NCI-H1417 treated with DMSO at 0.1 percent for 48 hours (cell line): Measurements from ENCODE around the gene KCNG4.
"Not testable (repeated sequence)": the region's sequence is repeated elsewhere in the genome, so short reads cannot be mapped to it uniquely, and the experiment has no call there.

Source experiments
- DNase-seq: peaks from one replicate; lab custom pipeline; 2025; lab: John Stamatoyannopoulos, UW

Gene KCNG4

GRCh38 chr16:84205976-84206691 lies 33.7 kb downstream of the KCNG4 start:
- no peak for DNase-seq

- DNase-seq, result not testable (repeated sequence)
Measured at GRCh38 chr16:84205123-84205522, 34.7 kb downstream of the KCNG4 start.

GRCh38 chr16:84204551-84204950 lies 35.3 kb downstream of the KCNG4 start:
- not testable (repeated sequence) for DNase-seq

GRCh38 chr16:84199861-84200260 lies 40.0 kb downstream of the KCNG4 start:
- no peak for DNase-seq

DNA sequence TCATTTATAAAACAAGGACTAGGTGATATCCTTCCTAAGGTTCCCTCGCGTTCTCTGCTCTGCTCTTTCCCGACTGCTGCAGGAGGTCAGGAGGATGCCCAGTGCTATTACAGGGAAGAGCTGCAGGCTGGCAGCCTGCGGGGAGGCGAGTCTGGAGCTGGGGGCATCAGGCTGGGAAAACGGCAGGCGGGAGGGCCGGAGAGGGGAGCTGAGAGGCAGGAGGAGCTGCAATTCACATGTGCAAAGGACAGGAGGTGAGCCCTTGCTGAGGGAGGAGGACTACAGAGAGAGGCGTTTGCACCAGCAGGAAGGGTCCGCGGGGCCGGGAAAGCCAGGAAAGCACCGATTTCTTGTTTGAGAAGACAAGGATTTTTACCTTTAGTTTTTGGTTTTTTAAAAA lies 40.7 kb downstream of the KCNG4 start:
- DNase-seq, result no peak

GRCh38 chr16:84198401-84198800 lies 41.4 kb downstream of the KCNG4 start:
- DNase-seq, result no peak

DNA sequence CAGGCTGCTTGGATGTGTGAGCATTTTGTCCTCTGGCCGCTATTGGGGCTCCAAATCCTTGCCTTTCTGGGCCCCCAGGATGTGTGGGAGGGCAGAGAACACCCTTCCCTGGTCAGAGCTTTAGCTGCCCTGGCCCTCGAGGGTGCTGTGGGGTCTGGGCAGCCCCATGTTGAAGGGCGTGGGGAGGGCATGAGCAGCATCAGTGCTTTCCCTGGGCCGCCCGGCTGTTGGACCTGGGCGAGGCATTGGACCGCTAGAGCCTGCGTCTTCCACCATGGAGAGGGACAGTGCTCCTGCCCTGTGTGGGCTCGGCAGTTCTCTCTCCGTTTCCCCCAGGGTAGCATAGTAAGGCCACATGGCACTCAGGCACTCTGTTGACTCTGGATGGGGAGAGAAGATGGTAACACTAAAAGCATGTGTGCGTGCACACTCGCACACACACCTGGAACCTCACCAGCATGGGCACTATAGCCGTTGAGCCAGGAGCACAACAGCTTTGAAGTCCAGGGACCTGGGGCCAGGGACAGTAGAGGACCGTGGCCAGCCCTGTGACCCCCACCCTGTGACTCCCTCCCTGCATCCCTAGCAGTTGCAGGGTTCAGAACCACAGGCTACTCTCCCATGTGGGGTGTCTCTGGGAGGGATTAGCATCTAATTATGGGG lies 42.2 kb downstream of the KCNG4 start:
- no peak for DNase-seq

- DNase-seq, result no peak
Measured at GRCh38 chr16:84196727-84197394, 43.0 kb downstream of the KCNG4 start.

DNA sequence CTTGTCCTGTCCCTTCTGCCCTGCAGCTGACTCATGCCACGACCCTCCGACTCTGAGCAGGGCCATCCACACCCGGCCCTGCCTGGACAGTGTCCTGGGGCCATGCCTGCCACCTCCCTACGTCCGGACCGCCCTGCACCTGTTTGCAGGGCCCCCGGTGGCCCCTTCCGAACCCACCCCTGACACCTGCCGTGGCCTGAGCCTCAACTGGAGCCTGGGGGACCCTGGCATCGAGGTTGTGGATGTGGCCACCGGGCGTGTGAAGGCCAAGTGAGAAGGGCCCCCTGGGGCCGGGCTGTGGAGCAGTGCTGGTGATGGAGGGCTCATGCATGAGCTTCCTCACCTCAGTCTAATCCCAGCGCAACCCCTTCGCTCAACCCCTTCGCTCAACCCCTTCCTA lies 43.7 kb downstream of the KCNG4 start:
- DNase-seq, result no peak

DNA sequence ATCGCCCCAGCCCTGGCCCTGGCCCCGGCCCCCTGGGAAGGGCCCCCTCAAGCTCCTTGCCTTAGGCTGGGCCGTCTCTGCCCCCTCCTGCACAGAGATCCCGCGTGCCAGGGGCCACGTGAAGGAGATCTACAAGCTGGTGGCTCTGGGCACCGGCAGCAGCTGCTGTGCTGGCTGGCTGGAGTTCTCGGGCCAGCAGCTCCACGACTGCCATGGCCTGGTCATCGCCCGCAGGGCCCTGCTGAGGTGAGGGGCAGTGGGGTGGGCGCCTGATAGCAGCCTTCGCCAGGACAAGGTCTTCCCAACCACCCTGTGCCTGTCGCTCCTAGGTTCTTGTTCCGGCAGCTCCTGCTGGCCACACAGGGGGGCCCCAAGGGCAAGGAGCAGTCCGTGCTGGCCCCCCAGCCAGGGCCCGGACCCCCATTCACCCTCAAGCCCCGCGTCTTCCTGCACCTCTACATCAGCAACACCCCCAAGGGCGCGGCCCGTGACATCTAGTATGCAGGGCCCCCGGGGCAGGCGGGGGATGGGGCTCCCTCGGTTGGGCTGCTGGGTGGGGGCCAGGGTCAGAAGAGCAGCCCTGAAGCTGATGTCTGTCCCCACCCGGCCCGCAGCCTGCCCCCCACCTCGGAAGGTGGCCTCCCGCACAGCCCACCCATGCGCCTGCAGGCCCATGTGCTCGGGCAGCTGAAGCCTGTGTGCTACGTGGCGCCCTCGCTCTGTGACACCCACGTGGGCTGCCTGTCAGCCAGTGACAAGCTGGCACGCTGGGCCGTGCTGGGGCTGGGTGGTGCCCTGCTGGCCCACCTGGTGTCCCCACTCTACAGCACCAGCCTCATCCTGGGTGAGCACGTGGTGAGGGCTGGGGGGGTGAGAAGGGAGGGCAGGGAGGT lies 44.4 kb downstream of the KCNG4 start:
- DNase-seq, result no peak

GRCh38 chr16:84194470-84195200 lies 45.2 kb downstream of the KCNG4 start:
- no peak for DNase-seq

GRCh38 chr16:84194018-84194417 lies 45.8 kb downstream of the KCNG4 start:
- no peak for DNase-seq

GRCh38 chr16:84193480-84193879 lies 46.3 kb downstream of the KCNG4 start:
- DNase-seq, result no peak

- no peak for DNase-seq
Measured at GRCh38 chr16:84191466-84191865, 48.3 kb downstream of the KCNG4 start.

DNA sequence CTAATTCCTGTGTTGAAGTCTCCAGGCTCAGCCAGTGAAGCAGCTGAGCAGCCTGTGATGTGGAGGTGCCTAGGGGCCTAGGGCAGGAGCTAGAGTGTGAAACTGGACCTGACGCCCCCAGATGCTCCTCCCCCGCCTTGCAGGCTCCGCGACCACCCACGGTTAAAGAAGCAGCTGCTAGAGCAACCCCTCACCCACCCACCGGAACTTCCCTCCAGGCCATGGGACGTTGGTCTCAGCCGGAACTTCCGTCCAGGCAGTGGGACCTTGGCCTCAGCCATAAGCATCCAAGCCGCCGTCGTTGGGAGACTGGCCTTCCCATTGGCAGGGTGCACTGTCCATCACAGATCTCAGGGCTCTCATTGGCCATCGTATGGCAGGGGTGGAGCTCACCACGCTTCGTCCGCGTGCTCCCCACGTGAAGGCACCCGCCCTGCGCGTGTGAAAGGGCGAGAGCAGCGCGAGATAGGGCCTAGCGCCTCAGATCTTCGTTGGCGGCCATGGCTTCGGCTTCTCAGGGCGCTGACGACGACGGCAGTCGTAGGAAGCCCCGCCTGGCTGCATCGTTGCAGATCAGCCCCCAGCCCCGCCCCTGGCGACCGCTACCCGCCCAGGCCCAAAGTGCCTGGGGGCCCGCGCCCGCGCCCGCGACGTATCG lies 49.0 kb downstream of the KCNG4 start, which contains the start of gene ADAD2:
Gene ADAD2, plus strand, starts transcription at position 427 of the 658 bp plus-strand sequence. Its CDS starts 74 bp downstream, at position 501.
- no peak for DNase-seq

DNA sequence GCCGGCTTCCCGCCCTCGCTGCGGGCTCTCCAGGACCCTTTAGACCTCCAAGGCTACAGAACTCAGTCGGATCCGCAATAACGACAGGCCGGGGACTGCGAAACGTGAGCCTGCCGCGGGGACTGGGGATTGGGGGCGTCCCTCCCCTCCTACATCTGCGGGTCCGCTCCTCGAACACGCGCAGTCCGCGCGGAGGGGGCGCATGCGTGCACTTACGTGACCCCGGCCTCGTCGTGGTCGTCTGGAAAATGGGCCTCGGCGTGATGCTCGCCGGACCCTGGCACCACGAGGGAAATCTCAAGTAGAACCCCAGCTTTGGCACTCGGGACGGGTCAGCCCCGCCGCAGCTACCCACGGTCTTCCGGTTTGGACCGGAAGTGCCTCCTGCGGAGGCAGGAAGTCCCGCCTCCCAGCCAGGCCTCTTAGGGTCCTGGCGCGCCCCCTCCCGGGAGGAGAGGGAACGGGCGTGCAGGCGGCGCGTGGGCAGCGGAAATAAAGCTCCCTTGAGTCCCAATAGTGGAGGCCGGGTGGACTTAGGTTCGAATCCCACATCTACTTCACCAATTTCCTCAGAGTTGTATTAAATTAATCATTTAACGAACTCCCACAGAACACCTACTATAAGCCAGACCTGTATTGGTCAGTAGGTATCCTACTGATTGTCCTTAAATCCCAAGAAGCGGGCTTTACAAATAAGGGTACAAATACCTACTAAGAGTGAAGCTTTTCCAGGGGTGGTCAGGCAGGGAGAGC lies 53.0 kb downstream of the KCNG4 start, which contains the start of gene TAF1C:
Gene TAF1C, minus strand, starts transcription at position 373 of the 753 bp plus-strand sequence. CDS start 2,069 bp downstream, outside the sequence.
- peak; percentile 15 for DNase-seq

- no peak for DNase-seq
Measured at GRCh38 chr16:84184775-84185174, 55.0 kb downstream of the KCNG4 start.

- DNase-seq, result no peak
Measured at GRCh38 chr16:84183911-84184591, 55.8 kb downstream of the KCNG4 start.

DNA sequence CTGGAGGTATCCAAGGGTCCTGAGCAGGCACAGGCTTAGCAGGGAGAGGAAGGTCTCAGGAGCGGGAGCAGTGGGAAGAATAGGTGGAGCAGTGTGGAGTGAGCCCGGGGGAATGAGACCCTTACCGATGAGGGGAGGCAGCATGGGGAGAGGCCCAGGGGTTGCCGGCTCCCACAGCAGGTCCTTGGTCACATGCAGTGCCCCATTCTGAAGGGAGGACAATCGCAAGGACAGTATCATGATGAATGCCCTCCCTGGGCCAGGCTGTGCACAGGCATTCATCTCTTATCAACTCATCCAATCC lies 56.3 kb downstream of the KCNG4 start:
- DNase-seq, result no peak
